Fibroblast of mammary gland (primary cell): ENCODE data around the gene RBL1.
"Not testable (repeated sequence)": the region's sequence is repeated elsewhere in the genome, so short reads cannot be mapped to it uniquely, and the experiment has no call there.

Experiments
- DNase-seq: peaks from one replicate; pipeline ENCODE4 v3.0.0-alpha.2; 2010; ENCODE audit warnings: low read depth
- H3K4me3 ChIP-seq: 2 replicates; pipeline ENCODE4 v1.5.1; 2011; ENCODE audit warnings: low read depth, mild to moderate bottlenecking, low read length, moderate library complexity; ENCODE audit not compliant: control insufficient read depth
- CTCF ChIP-seq: conservative IDR thresholded peaks from 2 replicates; pipeline ENCODE4 v1.5.1; 2011; ENCODE audit warnings: low read depth, low read length, inconsistent platforms; ENCODE audit not compliant: control insufficient read depth, insufficient read depth

RBL1 gene

GRCh38 chr20:37077009-37077408 lies 18.8 kb downstream of the RBL1 start:
- TF ChIP-seq CTCF, result no peak
- no peak for DNase-seq
- H3K4me3 ChIP-seq, result no peak overlapping the region

GRCh38 chr20:37075932-37076685 lies 19.7 kb downstream of the RBL1 start:
- H3K4me3 ChIP-seq, result no peak overlapping the region
- no peak for DNase-seq
- TF ChIP-seq CTCF, result no peak

- no peak for DNase-seq
- TF ChIP-seq CTCF, result no peak
Measured at GRCh38 chr20:37072293-37073196, 23.3 kb downstream of the RBL1 start.

GRCh38 chr20:37071481-37071911 lies 24.3 kb downstream of the RBL1 start:
- no peak for TF ChIP-seq CTCF
- DNase-seq, result peak; percentile 55
- H3K4me3 ChIP-seq, result no peak overlapping the region

More at GRCh38 chr20:37072293-37073196, 23.3 kb downstream of the RBL1 start:
- H3K4me3 ChIP-seq, result no peak overlapping the region

GRCh38 chr20:37069563-37069962 lies 26.2 kb downstream of the RBL1 start:
- H3K4me3 ChIP-seq, DNase-seq: not testable (repeated sequence)

GRCh38 chr20:37066168-37066567 lies 29.6 kb downstream of the RBL1 start:
- no peak for TF ChIP-seq CTCF
- H3K4me3 ChIP-seq, result no peak overlapping the region
- no peak for DNase-seq

GRCh38 chr20:37055276-37055675 lies 40.5 kb downstream of the RBL1 start:
- DNase-seq, result no peak
- H3K4me3 ChIP-seq, result no peak overlapping the region
- no peak for TF ChIP-seq CTCF
